Measurements from ENCODE around the gene PPP1R36. TPM values are rescaled to one million over a fixed set of nuclear protein-coding genes. Genes with fewer than 3 reads are reported as not detected.

The PPP1R36 gene
- total and polyA plus RNA-seq, 2 experiments from 2014 or later: 0.23 TPM; not detected in 1

DNA sequence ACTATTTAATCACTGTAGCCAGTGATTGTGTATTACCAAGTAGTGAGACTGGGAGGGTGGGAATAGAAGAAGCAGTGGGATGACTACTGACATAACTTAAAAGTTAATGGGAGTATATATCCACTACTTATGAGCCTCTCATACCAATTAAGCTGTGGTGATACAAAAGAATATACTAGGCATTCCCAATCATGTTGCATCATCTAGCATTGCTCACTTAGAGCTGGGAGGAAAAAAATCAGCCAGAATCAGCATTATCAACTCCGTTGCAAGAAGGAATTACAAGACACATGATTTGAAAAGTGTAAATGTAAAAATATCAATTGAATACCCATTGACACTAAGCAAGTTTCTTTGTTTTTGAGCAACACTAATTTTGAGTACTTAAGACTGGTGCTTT, 745 bp upstream of the PPP1R36 start:
- Histone ChIP-seq H2AFZ (no peak overlapping the region), H3K27me3 (no peaks in the 10 kb centered on the region), H3K9me2 (replicated peaks; ENCODE audit: insufficient read depth) (no peaks in the 10 kb centered on the region), H3K27ac (no peak overlapping the region), H3K4me1 (ENCODE audit: insufficient read depth) (no peaks in the 10 kb centered on the region), H3K36me3 (replicated peaks; ENCODE audit: insufficient read depth, low read depth) (no peaks in the 10 kb centered on the region), H3K4me3 (no peak overlapping the region), H3K4me2 (no peak overlapping the region), H3K79me2 (no peaks in the 10 kb centered on the region), H4K20me1 (ENCODE audit: insufficient read depth, poor library complexity, severe bottlenecking) (no peaks in the 10 kb centered on the region), H3K9me3 (ENCODE audit: low read depth) (no peaks in the 10 kb centered on the region)
- 95% methylated on average over 1 of the region's 1 CpG for WGBS (ENCODE audit: low lambda C conversion rate, missing lambda C conversion rate)
- no peak for DNase-seq (ENCODE audit: low spot score)
- TF ChIP-seq, protein P1, sequence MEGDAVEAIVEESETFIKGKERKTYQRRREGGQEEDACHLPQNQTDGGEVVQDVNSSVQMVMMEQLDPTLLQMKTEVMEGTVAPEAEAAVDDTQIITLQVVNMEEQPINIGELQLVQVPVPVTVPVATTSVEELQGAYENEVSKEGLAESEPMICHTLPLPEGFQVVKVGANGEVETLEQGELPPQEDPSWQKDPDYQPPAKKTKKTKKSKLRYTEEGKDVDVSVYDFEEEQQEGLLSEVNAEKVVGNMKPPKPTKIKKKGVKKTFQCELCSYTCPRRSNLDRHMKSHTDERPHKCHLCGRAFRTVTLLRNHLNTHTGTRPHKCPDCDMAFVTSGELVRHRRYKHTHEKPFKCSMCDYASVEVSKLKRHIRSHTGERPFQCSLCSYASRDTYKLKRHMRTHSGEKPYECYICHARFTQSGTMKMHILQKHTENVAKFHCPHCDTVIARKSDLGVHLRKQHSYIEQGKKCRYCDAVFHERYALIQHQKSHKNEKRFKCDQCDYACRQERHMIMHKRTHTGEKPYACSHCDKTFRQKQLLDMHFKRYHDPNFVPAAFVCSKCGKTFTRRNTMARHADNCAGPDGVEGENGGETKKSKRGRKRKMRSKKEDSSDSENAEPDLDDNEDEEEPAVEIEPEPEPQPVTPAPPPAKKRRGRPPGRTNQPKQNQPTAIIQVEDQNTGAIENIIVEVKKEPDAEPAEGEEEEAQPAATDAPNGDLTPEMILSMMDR (IDR thresholded peaks at IDR 0.05; ENCODE audit: poor library complexity): no peak
- TF ChIP-seq EZH2phosphoT487 (IDR thresholded peaks at IDR 0.05; ENCODE audit: low read depth, severe bottlenecking, unreplicated experiment): no peak
- no peak for TF ChIP-seq EZH2 (IDR thresholded peaks at IDR 0.05; ENCODE audit: borderline replicate concordance)

DNA sequence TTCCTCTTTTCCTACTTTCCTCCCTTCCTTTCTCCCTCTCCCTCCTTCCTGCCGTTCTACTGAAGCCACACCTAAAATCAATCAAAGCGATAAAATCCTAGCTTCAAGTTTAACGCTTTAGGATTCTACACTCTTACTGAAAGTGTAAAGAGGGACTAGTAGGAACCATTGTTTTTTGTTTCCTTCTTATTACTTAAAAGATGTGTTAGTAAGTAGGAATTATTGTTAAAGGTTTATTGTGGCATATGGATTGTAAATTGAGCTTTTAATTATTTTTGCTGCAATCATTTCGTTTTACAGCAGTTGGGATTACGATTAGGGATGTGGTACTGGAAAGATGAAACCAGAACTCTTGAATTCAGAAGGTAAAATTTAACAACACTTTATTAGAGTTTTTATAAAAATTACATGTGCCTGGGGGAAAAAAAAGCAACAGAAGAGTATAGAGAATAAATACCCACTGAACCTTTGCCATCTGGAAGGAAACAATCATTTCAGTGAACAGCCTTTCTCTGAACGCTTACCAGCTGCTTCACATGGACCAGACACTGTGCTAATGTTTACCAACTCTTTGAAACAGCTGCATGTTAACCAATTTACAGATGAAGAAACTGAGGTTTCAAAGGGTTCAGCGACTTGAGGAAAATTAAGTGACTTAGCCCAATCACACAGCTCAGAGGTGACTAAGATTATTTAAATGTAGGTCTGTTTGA, 1.0 kb downstream of the PPP1R36 start:
- Histone ChIP-seq H3K79me2 (no peaks in the 10 kb centered on the region), H3K27me3 (no peaks in the 10 kb centered on the region), H3K4me3 (no peak overlapping the region), H3K9me2 (replicated peaks; ENCODE audit: insufficient read depth) (no peaks in the 10 kb centered on the region), H3K27ac (no peak overlapping the region), H3K4me1 (ENCODE audit: insufficient read depth) (peaks cover 4% of the 10 kb centered on the region), H3K4me2 (no peak overlapping the region), H2AFZ (no peak overlapping the region), H3K36me3 (replicated peaks; ENCODE audit: insufficient read depth, low read depth) (no peaks in the 10 kb centered on the region), H3K9me3 (ENCODE audit: low read depth) (no peaks in the 10 kb centered on the region), H4K20me1 (ENCODE audit: insufficient read depth, poor library complexity, severe bottlenecking) (no peaks in the 10 kb centered on the region)
- TF ChIP-seq, protein P1 (IDR thresholded peaks at IDR 0.05; ENCODE audit: poor library complexity): no peak
- TF ChIP-seq EZH2 (IDR thresholded peaks at IDR 0.05; ENCODE audit: borderline replicate concordance) (no peak), EZH2phosphoT487 (IDR thresholded peaks at IDR 0.05; ENCODE audit: low read depth, severe bottlenecking, unreplicated experiment) (no peak)
- 61% methylated on average over 7 of the region's 7 CpGs for WGBS (ENCODE audit: low lambda C conversion rate, missing lambda C conversion rate)
- DNase-seq (ENCODE audit: low spot score): no peak

GRCh38 chr14:64554556-64554955, 4.8 kb downstream of the PPP1R36 start:
- Histone ChIP-seq H3K4me3 (no peak overlapping the region), H3K27me3 (no peaks in the 10 kb centered on the region), H3K9me3 (ENCODE audit: low read depth) (no peaks in the 10 kb centered on the region), H3K4me1 (ENCODE audit: insufficient read depth) (peaks cover 4% of the 10 kb centered on the region), H3K79me2 (no peaks in the 10 kb centered on the region), H4K20me1 (ENCODE audit: insufficient read depth, poor library complexity, severe bottlenecking) (no peaks in the 10 kb centered on the region), H3K4me2 (peak overlapping the region; percentile 51), H2AFZ (no peak overlapping the region), H3K9me2 (replicated peaks; ENCODE audit: insufficient read depth) (no peaks in the 10 kb centered on the region), H3K36me3 (replicated peaks; ENCODE audit: insufficient read depth, low read depth) (no peaks in the 10 kb centered on the region), H3K27ac (no peak overlapping the region)
- WGBS (ENCODE audit: low lambda C conversion rate, missing lambda C conversion rate): 57% methylated on average over 4 of the region's 4 CpGs
- TF ChIP-seq, protein P1 (IDR thresholded peaks at IDR 0.05; ENCODE audit: poor library complexity): no peak
- TF ChIP-seq EZH2 (IDR thresholded peaks at IDR 0.05; ENCODE audit: borderline replicate concordance) (no peak), EZH2phosphoT487 (IDR thresholded peaks at IDR 0.05; ENCODE audit: low read depth, severe bottlenecking, unreplicated experiment) (no peak)
- DNase-seq (ENCODE audit: low spot score): no peak
